GM19193 (cell line): ENCODE measurements around the gene MITF.

Source experiments
- POLR2A ChIP-seq: IDR thresholded peaks from 4 replicates; pipeline ENCODE4 v1.6.1; 2011; ENCODE audit not compliant: insufficient read depth, insufficient read length; ENCODE audit errors: extremely low read depth

MITF gene

DNA sequence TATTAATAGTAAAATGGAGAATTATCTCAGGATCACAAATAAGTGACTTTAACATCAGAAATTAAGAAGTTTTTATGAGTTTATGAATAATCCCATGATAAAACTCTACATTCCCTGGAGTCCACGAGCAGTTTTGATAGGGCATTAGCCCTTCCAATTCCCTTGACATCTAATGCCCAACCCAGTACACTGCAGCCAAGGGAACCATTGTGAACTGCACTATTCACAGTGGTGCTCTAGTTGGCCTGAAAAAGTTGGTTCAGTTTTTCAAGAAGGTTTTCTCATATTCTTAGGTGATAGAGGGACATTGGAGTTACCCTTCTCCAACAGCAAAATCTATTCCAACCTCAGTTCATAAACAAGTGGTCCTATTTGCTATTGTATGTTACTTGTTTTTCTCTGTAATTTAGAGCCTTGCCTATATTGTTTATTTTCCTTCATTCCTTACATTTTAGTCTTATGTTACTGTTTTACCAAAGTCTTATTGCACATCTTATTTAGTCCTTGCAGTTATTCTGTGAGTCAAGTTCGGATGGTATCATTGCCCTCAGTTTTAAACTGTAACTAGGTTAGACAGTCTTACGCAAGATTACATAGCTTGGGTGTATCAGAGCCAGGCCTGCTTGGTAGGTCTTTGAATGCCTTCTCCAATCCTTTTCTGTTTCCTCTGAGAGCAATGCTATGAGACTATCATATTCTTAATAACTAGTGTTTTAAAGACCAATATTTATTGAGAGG lies 202.3 kb downstream of the MITF start:
- TF ChIP-seq POLR2A, result no peak

DNA sequence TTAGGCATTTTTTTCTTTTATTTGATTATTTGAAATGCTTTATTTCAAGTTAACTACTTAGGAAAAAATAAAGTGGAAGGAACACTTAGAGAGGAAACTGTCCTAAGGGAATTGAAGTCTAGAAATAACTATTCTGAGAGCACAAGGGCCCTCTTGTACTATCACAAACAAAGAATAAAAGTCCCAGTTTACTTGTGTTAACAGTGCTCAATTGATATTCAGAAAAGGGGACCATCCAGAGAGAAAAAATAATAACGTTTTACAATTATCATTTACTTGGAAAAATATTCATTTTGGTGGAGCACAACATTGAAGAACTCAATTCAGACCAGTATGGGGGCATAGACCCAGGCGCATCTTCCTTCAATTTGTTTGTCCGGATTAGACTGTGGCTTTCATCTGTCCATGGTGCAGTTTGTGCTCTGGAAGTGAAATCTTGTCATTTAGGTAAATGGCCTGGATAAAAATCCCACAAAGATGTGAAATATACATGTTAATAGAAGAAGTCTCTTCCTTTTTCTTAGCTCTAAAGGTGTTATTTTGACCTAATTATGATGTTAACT lies 205.7 kb downstream of the MITF start:
- no peak for TF ChIP-seq POLR2A

DNA sequence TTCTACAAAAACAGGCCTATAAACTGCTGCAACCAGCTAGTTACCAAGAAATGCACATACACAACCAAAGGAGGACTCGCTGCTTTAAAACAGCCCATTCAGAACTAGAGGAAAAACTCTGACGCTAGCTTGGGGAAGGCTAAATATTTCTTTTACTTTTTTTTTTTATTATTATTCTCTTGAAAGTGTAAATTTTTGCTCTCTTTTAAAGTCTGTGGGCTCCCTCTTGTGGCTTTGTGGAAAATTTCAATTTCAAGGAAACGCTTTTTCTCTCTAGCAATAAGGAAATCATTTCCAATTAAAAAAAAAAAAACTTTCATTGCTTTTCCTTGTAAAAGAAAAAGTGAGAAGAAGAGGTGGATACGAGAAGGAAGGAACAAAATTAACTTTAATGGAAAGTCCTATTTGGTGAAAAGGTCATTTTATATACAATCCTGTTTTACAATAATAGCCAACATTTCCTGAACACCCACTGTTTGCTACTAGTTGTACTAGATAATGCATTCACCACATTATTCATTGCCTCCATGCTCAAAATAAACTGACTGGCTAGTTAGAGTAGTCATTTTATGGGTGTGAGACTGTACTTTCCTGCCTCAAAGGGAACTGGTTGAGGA lies 209.1 kb downstream of the MITF start:
- TF ChIP-seq POLR2A, result no peak

DNA sequence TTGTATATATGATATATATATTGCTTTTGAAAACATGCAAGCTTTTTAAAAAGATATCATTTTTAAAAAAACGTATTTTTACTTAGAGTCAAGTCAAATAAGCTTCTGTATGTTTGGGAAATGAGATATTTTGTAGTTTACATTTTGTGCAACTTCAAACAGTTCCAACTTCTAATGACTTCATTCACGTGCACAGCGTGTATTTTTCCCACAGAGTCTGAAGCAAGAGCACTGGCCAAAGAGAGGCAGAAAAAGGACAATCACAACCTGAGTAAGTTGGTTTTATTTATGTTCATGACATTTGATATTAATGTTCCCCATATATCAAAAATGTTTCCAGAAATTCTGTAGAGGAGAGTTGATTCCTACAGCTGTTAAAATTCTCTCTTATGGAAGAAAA lies 212.4 kb downstream of the MITF start:
- TF ChIP-seq POLR2A, result no peak

DNA sequence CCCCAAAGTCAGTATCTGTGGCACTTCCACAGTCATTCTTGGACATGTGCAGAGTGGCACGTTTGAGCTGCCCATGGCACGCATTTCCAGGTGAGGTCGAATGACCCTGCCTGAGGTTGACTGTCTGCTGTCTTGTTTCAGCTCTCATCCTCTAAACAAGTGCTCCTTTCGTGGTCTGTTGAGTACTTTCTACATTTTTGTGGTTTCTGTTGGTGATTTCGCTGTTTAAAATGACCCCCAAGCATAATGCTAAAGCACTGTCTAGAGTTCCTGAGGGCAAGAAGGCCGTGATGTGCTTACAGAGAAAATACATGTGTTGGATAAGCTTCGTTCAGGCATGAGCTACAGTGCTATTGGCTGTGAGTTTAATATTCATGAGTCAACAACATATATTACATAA lies 220.3 kb downstream of the MITF start:
- no peak for TF ChIP-seq POLR2A

DNA sequence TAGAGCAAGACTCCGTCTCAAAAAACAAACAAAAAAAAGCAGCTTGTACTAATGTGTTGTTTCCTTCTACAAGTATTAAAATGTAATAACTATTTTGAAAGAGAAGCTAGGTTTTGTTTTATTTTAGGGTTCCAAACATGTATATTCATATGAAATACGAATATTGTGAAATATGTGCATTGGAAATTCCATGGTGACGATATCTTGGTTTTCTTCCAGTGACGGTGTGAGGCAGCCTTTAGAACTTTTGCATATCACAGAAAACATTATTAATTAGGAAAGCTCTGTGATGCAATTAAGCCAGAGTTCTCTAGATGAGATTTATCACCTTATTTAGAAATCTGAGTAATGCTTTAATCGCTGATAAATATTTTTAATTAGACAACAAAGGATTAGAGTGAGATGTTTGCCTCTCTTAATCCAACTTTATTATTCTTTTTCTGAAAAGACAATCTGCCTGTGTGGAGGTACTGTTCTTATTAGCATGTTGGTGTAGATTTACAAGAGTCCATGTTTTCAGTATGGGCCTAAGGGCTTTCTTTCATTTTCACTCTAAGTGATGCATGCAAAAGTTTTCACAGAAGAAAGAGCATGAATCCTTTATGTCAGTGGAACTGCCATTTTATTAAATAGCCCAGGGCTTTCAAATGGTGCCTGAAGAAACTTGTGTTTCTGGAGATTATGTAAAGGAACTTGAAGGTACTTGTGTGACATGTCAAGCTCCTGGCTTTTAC lies 222.6 kb downstream of the MITF start:
- TF ChIP-seq POLR2A, result no peak

DNA sequence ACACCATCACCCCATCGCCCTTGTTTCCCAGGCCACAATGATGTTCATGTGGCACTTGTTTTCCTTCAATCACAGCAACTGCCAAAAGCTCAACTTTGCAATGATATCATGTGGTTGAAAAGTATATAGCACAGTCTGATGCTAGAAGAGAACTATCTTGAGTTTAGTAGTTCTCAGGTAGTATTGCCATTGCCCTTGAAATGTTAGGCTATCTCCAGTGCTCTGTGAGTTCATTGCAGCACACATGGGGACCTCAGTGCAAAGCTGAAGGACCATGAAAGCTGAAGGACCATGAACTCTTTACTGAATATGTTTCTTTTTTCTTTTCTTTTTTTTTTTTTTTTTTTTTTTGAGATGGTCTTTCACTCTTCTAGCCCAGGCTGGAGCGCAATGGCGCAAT lies 224.4 kb downstream of the MITF start:
- no peak for TF ChIP-seq POLR2A

DNA sequence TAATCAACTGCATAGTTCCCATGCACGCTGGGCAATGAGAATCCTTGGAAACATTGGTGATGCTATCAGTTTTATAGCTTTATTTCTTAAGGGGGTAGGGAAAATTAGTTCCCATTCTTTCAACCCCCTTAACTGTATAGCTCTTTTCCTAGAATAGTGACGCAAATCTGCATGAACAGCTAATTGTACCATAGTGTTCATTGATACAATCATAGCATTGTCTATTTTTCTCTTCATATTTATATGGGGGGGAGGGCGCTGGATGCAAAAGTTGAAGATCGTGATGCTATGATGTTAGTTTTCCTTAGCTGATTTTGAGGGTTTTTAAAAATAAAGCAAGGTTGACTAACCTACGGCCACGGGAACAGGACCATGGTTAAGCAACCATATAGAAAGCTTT lies 227.9 kb downstream of the MITF start:
- TF ChIP-seq POLR2A, result no peak

DNA sequence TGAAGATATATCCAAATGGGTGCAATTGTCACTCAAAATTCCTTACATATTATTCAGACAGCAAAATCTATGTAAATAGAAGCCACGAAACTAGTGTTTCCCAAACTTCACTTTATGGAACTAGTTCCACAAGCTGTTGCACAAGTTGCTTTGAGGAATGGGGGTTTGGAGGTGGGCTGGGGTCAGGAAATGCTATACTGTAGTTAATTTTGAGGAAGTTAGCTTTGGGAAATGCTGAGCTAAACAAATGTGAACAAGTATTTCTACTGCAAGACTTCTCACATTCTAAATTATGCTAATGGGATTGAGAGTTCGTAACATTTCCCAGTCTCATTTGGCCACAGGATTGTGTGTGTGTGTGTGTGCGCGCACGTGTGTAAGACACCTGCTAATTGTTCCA lies 231.6 kb downstream of the MITF start:
- TF ChIP-seq POLR2A, result no peak

DNA sequence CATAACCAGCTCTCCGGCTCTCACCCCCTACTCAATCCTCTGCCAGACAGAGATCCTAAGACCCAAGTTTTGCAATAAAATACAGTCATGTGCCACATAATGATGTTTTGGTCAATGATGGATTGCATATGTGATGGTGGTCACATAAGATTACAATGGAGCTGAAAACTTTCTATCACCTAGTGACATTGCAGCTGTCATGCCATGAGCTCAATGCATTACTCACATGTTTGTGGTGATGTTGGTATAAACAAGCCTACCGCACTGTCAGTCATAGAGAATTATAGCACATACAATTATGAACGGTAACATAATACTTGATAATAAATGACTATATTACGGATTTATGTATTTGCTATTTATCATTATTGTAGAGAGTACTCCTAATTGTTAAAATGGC lies 233.4 kb downstream of the MITF start:
- no peak for TF ChIP-seq POLR2A

DNA sequence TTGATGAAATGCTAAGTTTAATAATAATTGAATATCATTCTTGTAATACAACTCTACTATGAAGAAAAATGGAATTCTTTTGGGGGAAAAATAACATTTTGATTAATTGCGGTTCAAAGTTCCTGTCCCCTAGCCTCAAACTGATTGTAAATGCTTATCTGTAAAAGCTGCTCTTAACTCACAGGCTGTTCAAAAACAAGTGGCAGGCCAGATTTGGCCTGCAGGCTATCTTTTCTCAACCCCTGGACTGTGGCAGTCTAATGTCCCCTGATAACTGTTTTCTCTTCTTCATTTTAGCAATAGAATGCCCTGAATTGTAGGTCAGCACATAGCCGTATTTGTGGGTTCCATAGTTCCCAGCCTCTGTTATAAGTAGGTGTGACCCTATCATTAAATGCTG lies 236.8 kb downstream of the MITF start:
- no peak for TF ChIP-seq POLR2A

DNA sequence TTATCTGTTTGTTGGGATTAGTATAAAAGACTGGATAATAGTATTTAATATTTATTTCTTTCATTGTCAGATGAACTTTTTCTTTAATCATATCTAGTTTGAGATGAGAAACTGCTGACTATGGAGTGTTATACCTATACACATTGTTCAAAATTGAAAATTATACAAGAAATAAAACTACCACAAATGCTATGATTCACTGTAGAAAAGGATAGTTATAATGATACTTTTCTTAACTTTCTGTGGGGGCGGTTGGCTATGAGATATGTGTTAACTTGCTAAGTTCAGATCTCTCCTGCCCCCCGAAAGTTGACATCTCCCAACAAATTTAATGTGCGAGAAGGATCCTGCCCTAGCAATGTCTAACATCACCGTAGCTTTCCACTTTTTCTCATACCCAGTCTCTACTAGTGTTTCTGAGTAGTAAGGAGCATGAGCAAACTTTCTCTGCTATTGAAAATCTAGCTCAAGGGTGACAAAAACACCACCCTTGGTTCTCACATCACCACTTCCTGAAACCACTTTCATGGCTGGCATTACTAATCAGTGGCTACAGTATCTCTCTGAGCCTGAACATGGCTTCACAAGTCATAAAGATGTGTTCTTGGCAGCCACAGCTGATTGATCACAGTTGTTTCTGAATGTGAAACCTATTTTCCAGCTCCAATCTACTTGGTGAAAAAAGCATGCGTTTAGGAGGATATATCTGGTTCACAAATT lies 244.4 kb downstream of the MITF start:
- no peak for TF ChIP-seq POLR2A

DNA sequence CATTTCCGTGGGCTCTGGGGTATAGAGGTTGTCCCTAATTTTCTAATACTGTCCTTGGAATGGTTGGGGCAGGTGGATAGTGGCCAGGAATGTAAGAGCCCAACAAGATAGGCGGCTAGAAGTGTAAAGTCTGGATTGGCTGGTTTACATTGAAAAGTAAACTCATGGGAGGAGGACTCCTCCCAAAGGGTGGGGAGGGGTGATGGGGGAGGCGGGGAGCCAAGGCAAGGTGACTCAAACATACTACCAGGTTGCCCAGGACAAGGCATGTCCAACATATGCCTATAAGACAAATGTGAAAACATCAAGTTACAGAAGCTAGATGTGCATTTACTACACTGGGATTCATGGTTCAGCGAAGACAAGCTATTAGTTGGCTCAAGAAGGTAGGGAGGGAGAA lies 246.0 kb downstream of the MITF start:
- TF ChIP-seq POLR2A, result no peak

DNA sequence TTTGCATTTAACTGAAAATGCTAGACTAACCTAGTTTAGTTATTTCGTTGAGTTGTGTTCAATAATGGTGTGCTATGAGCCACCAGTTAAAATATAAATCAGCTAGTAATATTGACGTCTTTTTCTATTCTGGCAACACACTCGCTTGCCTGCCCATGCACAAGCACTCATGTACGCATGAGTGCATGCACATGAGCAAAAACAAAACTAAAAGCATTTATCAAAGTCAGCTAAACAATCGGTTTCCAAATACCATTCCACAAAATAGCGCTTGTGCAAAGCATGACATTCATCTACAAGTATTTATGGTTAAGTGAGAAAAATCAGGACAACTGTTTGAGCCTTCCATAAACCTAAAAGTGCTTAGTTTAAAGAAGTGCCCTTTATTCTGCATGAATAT lies 247.2 kb downstream of the MITF start:
- no peak for TF ChIP-seq POLR2A

DNA sequence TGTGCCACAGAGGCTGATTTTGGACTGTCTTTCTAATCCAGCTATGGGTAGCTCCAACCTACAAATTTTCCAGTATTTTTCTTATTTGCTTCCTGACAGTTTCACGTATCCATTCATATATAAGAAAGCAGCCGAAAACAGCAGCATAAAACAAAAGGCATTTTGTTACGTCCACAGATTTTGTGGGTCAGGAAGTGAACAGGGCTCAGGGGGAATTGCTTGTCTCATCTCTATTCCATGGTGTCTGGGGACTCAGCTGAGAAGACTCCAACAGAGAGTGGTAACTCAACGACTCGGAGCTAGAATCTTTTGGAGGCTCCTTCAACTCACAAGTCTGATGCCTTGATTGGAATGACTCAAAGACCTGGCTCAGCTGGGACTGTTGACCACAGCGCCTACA lies 248.6 kb downstream of the MITF start:
- TF ChIP-seq POLR2A, result no peak
